A204.1 (cell line): ENCODE data around the gene ZNHIT6.
"Not testable (repeated sequence)": the region's sequence is repeated elsewhere in the genome, so short reads cannot be mapped to it uniquely, and the experiment has no call there.

Experiments used
- FAIRE-seq: peaks from 2 replicates; lab custom pipeline; 2012; peaks lifted over from hg19 to GRCh38; lab: Jason Lieb, UNC

Gene ZNHIT6, protein sequence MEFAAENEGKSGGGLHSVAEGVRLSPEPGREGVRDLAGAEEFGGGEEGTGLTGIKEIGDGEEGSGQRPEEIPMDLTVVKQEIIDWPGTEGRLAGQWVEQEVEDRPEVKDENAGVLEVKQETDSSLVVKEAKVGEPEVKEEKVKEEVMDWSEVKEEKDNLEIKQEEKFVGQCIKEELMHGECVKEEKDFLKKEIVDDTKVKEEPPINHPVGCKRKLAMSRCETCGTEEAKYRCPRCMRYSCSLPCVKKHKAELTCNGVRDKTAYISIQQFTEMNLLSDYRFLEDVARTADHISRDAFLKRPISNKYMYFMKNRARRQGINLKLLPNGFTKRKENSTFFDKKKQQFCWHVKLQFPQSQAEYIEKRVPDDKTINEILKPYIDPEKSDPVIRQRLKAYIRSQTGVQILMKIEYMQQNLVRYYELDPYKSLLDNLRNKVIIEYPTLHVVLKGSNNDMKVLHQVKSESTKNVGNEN

DNA sequence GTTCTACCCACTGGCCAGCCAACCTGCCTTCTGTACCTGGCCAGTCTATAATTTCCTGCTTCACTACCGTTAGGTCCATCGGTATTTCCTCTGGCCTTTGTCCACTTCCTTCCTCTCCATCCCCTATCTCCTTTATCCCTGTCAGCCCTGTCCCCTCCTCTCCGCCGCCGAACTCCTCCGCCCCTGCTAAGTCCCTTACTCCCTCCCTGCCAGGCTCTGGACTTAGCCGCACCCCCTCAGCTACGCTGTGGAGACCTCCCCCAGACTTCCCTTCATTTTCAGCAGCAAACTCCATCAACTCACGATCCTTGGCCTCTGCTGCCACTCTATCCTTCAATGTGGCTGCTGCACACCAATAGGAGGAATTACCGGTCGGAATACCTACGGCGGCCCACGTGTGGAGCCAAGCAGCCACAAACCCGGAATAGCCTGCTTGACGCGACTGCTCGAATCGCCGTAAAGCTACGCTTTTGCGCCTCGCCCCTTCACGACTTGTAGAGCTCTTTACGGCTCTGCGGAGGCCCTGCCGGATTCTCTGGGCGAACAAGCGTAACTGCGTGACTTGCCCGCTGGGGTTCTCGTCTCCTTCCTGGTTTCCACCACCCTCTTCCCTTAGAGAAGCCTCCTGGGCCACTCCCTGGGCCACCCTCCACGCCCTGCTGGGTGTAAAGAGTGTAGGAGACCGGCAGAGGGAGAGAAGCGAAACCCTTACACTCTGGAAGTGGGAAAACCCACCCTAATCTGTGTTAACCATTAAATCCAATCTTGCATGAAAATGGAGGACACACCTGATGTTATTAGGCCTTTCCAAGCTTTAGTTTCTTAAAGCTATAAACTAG, at the start of gene ZNHIT6:
TSS of gene ZNHIT6 (minus strand) at position 444 of the 839 bp plus-strand sequence. CDS start at position 295, 149 bp downstream.
- peak; percentile 52 for FAIRE-seq

DNA sequence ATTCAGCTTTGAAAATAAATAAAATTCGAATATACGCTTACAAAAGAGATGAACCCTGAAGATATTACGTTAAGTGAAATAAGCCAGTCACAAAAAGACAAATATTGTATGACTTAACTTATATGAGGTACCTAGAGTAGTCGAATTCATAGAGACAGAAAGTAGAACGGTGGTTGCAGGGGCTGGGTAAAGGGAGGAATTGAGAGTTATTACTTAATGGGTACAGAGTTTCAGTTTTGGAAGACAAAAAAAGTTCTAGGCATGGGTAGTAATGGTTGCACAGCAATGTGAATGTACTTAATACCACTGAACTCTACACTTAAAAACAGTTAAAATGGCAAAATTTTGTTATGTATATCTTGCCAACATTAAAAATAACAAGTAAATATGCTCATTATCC, 48.6 kb upstream of the ZNHIT6 start:
- FAIRE-seq: no peak

DNA sequence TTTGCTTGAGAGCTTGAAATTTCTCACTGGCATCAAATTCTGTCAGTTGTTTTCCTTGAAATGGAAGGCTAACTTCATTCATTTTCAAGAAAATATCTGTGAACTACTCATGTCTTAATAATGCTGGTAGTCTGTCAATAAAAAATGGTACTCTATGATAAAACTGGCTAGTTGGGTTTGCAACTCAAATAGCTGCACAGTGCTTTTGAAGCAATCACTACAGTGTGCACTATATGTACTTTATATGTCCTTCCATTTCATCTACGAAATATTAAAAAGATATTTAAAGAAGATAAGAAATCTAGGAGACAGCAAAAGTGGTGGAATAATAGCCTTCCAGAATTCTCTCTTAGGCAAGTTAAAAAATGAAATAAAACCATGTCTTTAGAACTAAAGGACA, 39.9 kb upstream of the ZNHIT6 start:
- FAIRE-seq: no peak

DNA sequence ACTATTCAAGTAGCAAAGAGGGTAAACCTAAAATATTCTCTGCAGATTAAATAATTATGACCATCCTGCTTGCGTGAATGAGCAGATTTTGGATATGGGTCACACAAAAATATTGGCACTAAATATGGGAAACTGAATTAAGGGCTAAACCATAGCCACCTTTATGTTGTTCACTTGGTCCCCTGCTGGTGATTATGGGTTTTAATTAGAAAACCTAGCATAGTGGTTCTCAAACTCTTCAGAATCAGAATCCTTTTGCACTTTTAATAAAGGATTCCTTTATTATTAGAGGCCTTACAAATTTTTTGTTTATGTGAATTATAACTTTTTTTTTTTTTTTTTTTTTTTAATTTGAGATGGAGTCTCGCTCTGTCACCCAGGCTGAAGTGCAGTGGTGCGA, 38.5 kb upstream of the ZNHIT6 start:
- FAIRE-seq: no peak

DNA sequence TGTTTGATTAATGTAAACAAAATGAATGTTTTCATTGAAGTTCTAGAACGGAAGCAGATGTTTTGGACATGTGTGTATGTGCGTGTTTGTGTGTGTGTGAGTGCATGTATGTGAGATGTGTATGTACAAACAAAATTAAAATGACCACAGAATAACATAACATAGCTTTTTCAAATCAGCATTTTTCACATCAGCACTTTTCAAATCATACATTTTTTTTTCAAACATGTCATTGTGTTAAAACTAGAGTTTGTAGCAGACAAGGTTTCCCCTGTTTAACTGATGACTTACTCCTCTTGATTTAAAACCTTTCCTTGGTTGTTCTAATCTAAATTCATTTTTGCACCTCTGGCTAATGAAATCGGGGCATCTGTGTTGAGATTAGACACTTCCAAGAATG, 35.6 kb upstream of the ZNHIT6 start:
- FAIRE-seq: no peak

DNA sequence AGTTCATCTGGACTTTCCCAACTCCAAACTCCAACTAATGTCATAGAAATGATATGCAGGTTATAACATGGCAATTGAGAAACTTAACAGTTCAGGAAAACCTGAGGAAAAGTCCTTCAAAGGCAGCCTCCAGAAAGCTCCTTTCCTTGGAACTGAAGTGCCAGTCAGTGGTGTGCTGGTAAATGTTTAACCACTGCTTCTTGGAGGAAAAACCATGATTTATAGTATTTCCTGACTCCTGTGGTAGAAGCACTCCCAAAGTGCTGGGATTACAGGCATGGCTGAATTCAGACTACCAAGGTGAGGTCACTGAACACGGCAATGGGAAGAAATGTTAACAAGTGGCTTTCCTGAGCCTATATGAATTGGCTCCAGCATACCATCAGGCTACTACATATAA, 26.7 kb upstream of the ZNHIT6 start:
- FAIRE-seq: no peak

DNA sequence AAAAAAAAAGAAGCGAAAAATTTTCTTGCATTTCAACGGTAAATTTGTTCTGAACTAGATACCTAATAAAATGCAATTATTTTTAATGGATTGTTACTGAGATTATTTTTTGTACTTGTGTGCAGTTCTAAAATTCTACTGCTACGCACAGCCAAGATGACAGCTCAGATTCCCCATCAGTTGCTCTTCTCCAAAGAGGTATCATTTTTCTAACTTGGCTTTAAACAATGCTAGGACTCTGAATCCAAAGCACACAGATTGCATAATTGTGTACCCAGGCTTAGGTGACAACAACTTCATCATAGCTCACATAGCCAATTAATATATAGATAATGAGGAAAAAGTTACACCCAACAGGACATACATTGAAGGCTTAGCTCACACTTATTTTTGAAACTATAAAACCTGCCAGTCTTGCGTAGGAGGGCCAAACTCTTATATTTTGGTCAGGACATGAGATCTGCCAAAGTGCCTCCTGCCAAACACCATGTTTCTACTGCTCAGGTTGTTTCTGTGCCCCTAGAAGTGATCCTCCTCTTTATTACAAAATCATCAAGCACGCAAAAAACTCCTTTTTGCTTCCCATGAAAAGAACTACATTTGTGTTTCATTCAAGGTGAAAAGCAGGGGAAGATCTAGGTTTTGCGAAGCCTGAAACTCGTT, 10.6 kb upstream of the ZNHIT6 start:
- no peak for FAIRE-seq

DNA sequence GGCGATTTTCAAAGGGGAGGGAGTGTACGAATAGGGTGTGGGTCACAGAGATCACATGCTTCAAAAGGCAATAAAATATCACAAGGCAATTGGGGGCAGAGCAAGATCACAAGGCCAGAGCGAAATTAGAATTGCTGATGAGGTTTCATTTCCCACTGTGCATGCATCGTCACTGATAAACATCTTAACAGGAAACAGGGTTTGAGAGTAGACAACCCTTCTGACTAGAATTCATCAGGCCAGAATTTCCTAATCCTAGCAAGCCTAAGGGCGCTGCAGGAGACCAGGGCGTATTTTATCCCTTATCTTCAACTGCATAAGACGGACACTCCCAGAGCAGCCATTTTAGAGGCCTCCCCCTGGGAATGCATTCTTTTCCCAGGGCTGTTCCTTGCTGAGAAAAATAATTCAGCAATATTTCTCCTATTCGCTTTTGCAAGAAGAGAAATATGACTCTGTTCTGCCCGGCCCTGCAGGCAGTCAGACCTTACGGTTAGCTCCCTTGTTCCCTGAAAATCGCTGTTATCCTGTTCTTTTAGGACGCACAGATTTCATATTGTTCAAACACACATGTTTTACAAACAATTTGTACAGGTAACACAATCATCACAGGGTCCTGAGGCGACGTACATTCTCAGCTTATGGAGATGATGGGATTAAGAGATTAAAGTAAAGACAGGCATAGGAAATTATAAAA, 6.3 kb upstream of the ZNHIT6 start:
- FAIRE-seq: not testable (repeated sequence)

DNA sequence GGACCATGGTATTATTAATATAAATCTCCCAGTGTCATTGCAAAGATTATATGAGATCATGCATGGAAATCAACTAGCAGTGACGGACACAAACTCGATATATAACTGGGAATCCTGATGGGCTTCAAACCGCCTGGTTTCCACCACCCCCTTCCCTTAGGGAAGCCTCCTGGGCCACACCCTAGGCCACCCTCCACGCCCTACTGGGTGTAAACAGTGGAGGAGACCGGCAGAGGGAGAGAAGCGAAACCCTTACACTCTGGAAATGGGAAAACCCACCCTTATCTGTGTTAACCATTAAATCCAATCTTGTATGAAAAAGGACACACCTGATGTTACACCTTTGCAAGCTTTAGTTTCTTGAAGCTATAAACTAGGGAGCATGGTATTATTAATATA, 595 bp upstream of the ZNHIT6 start:
- FAIRE-seq: no peak

DNA sequence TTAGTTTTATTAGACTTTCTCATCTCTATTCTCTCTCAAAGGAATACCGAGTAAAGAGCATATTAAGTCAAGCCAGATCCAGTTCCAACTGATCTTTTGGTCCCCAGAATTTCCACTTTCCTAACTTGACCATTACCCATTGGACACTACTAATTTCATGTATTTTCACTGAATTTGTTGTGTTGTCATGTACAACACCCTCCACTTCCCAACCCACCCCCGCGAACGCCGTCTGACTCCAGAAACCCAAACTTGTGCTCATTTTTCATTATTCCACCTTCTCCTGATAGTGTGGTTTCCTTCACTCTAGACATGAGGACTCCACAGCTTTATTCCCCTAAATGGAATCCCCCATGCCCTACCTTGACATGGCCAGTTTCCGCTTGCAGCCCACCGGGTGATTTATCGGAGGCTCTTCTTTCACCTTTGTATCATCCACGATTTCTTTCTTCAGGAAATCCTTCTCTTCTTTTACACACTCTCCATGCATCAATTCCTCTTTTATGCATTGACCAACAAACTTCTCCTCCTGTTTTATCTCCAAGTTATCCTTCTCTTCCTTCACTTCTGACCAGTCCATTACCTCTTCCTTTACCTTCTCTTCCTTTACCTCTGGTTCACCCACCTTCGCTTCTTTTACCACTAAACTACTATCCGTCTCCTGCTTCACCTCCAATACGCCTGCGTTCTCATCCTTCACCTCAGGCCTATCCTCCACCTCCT, 805 bp downstream of the ZNHIT6 start:
- no peak for FAIRE-seq

DNA sequence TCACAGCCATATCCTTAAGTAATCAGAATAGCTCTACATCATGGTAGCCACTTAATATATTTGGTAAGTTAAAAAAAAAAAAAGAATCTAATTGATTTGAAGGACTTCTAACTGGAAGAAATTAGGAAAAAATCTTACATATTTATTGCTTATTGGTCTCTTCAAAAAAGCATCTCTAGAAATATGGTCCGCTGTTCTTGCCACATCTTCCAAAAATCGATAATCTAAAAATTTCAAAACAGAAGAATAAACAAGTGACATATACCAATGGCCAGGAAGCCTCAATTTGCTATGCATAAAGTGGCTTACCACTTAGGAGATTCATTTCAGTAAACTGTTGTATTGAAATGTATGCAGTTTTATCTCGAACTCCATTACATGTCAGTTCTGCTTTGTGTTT, 2.3 kb downstream of the ZNHIT6 start:
- FAIRE-seq: no peak

DNA sequence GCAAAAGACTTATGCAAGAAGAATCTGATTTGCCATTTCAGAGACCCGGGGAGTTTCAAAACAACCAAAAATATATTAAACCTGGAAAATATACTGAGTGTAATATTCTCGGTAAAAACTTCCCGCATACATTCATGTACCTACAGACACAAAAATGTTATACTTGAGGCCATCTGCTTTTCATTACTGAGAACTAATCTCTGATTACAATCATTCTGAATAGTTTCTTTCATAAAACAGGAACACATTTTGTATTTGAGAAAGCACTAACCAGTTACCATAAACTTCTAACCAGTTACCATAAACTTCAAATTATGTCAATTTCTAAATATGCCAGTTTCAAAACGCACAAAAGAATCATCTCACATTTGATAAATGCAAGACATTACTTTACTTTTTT, 7.8 kb downstream of the ZNHIT6 start:
- FAIRE-seq: no peak

DNA sequence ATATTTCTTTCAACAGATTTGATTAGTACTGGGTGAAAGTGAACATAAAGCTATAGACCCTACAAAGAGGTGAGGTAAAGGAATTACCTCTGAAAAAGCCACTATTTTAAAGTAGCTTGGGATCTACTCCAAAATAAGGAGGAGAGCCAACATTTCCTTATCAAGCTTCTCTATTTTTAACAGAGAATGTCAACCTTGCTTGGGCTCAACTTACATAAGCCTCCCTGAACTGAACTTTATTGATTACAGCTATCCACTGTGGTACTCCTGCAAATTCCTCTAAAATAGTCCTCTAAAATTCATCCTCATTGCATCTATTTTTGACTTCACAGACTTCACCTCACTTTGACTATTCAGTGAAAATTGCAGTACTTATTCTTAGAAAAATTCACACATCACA, 10.3 kb downstream of the ZNHIT6 start:
- FAIRE-seq: no peak

DNA sequence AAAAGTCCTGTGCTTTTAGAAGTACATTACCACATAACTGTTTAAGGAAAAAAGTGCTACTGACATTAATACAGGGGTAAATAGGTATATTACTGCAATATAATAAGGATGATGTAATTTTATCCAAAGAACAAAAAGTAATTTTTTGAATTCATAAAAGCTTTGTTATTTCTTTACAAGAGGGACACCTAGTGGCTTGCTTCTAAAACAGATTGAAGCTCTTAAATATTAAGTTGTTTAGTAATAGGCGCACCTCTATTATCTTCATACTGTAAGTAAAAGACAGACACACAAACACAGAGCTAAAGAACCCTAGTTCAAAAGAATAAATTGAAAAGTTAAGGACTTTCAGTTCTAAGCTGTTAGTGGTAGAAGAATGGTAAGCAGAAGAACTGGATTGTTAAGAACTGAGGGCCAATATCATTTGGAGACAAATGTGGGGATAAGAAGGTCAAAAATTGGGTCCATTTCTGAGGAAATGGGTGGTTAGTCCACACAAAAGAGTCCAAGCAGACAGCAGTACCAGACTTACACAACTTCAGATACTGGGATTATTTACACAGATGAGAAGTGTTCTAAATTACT, 15.4 kb downstream of the ZNHIT6 start:
- peak; percentile 89 for FAIRE-seq

DNA sequence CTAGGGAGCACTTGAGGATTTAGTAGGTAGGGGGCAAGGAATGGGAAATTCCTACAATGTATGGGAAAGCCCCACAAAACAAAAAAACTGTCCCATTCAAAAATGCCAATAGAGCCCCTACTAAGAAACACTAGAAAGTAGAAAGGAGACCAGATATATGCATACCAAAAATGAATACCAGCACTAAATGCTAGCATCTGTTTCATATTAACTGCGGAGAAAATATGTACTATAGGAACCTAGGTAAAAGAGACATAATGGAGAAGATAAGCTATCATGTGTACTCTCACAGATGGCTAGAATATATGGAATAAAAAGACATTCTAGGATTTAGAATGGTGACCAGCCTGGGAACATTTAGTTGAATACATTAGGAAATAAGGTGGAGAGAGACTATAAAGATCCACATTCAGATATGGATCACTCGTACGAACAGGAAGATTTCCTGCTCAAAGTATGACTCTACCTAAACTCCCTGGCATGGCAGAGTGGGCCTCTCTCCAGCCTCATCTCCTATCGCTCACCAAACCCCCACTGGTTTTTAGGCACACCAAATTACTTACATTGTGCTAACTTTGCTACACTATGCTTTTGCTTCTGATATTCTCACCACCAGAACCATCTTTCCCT, 18.3 kb downstream of the ZNHIT6 start:
- no peak for FAIRE-seq

DNA sequence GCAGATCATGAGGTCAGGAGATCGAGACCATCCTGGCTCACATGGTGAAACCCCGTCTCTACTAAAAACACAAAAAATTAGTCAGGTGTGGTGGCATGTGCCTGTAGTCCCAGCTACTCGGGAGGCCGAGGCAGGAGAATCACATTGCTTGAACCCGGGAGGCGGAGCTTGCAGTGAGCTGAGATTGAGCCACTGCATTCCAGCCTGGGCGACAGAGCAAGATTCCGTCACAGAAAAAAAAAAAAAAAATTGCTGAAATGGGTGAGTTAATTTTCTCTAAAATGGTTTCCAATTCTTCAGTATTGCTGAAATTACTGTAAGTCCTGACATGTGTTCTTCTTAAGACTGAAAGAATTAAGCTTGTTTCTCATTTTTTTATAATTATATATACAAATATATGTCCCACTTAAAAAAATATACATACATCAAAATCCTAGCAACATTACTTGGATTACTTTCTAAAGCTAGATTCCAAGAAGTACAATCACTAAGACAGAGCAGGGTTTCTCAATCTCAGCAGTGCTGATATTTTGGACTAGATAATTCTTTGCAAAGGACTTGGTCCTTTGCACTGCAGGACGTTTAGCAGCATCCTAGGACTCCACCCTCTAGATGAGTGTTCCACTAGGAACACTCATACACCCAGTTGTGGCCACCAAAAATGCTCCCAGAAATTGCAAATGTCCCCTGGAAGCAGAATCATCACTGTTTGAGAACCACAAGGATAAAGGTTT, 24.8 kb downstream of the ZNHIT6 start:
- no peak for FAIRE-seq

DNA sequence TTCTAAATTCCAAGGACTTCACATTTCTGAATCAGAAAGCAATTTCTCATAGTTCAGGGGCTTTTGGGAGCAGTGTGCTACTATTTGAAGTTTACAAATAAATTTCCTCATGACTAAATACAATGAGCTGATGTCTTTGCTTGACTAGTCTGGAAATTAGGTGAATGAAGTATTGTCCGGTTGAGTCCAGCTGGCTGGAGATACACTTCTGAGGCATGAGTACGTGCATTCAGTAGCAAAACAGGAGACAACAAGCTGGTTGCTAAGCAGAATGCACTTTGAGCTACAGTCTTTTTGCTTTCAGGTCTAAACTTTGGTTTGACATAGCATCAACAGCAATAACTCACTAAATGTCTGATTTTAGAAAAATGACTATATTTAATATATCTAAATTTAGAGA, 27.1 kb downstream of the ZNHIT6 start:
- FAIRE-seq: no peak

DNA sequence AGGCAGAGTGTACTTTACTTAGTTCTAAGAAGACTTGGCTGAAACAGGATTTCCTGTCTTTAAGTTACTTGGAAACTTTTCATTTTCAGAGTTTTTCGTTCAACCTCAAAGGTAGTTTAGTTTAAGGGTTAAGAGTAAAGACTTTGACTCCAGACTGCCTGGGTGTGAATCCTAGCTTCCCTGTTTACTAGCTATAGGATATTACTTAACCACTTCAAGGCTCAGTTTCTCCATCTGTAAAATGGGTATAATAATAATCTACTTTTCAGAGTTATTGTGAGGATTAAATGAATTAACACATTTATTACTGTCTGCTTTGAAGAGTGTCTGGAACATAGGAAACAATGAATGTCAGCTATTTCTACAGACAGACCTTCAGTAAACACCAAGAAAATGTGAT, 30.0 kb downstream of the ZNHIT6 start:
- FAIRE-seq: no peak

DNA sequence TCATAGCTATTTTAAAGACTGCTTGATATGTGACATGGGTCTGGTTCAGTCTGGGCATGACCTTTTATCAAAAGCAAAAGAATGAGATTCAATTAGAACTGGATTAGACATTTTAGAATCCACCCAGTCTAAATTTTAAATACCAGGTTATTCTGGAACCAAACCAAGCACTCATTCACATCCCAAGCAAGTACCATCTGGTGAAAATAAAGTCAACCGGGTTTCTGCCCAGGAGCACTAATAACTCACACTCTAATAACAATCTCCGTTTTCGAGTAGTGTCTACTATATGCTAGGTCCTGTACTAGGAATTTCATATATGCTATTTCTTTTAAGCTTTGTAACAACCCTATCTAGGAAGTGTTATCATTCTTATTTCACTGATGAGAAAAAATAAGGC, 30.6 kb downstream of the ZNHIT6 start:
- FAIRE-seq: no peak
